Stimulated activated naive CD4-positive, alpha-beta T cell (primary cell): ENCODE measurements around the gene CHST9.
"Not testable (repeated sequence)": the region's sequence is repeated elsewhere in the genome, so short reads cannot be mapped to it uniquely, and the experiment has no call there.

Experiments
- DNase-seq, 6 experiments: peaks; one replicate each; lab custom pipeline; 2025; lab: John Stamatoyannopoulos, UW

CHST9 gene

GRCh38 chr18:27093290-27093689 lies 91.8 kb downstream of the CHST9 start:
- DNase-seq = not testable (repeated sequence)

- no peak for DNase-seq
Observed at GRCh38 chr18:27081701-27082100, 103.4 kb downstream of the CHST9 start.

- DNase-seq = no peak
Observed at GRCh38 chr18:27075828-27076227, 109.3 kb downstream of the CHST9 start.

DNA sequence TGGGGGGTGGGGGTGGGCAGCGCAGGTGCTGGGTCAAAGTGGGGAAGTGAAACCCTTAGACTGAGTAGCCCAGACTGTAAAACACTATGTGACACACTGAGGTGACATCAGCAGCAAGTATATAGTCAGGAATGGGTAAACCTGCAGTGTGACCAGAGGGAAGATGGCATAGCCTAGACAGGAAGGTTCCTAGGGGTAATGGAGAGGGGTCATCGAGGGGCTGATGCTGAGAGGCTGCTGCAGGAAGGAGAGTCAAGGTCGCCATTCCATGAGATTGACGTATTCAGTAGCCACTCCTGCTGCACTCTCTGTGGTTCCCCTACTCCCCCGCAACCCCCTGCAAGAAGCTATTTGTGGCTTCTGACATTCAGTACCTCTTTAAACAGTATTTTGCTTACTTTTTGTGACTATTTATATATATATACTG lies 111.7 kb downstream of the CHST9 start:
- DNase-seq = no peak

GRCh38 chr18:27064673-27065072 lies 120.4 kb downstream of the CHST9 start:
- no peak for DNase-seq

GRCh38 chr18:27062802-27063201 lies 122.3 kb downstream of the CHST9 start:
- no peak for DNase-seq

- DNase-seq = no peak
Observed at GRCh38 chr18:27061488-27062095, 123.5 kb downstream of the CHST9 start.

- no peak for DNase-seq
Observed at GRCh38 chr18:27057519-27058234, 127.4 kb downstream of the CHST9 start.

DNA sequence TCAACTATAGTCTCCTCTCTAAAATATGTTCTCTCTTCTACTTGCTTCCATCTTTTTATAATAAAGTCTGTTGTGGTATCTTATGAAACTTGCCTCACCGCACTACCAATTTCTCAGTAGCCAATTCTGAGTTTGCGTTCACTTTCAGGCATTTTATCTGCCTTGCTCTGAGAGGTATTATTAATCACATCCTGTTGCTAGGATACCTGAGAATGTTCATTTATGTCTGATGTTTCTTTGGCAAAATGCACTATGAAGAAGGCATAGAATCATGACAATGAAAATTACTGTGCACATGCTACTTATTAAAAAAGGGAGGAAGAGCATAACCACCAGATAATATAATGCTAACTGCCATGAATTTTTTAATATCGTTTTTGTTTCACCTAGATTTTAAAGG lies 130.2 kb downstream of the CHST9 start:
- DNase-seq = no peak

- DNase-seq = no peak
Observed at GRCh38 chr18:27049969-27050368, 135.1 kb downstream of the CHST9 start.

DNA sequence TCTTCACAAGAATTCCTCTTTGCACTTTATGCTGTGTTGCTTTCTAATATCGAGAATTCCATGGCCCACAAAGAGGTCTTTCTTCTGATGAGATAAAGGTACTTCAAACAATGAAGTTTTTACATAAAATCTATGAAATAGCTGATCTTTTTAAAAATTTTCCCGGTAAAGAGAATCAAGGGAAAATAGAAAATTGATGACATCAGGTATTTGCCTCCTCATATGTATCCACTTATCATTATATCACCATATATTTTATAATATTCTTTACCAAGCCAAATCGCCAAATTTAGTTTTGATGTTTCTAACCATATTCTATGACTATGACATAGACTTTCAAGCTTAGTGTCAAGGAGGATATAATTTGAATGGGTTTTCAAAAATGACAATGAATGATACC lies 139.8 kb downstream of the CHST9 start:
- no peak for DNase-seq

- DNase-seq = no peak
Observed at GRCh38 chr18:27042177-27042576, 142.9 kb downstream of the CHST9 start.

GRCh38 chr18:27040796-27041195 lies 144.3 kb downstream of the CHST9 start:
- DNase-seq = no peak

GRCh38 chr18:27033722-27034121 lies 151.4 kb downstream of the CHST9 start:
- no peak for DNase-seq

GRCh38 chr18:27030421-27030820 lies 154.7 kb downstream of the CHST9 start:
- DNase-seq = no peak

DNA sequence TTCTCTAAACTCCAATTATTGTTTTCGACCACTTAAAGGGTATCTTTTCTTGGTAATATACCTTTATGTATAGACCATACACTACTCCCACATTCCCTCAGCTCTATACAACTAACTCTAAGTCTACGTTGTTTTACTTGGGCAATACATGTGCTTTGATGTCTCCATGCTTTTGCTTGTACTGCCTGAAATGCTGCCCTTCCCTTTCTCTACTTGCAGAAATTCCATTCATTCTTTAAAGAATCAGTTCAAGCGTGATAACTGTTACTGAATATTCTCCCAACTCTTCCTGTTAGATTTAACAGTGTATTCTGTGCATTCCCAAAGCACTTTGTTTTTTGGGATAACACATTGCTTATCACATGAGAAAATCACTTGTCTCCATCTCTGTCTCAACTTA lies 162.6 kb downstream of the CHST9 start:
- no peak for DNase-seq

- no peak for DNase-seq
Observed at GRCh38 chr18:27017901-27018500, 167.1 kb downstream of the CHST9 start.

DNA sequence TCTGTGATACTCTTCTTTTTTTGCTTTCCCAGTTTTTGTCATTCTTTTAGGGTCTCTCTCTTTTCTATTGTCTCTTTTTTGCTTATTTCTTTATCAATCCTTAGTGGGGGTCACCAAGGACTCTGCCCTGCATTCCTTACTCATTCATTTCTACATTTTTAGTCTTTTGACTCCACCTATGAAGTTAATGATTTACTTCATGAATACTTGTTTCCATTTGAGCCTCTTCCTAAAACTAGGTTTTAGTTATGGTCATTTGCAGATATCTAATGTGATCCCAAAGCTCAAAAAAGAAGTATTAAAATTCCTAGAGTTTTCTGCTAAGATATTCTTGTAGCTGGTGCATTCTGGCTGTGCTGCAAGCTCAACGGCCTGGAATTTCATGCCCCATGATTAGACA lies 170.3 kb downstream of the CHST9 start:
- DNase-seq = no peak

DNA sequence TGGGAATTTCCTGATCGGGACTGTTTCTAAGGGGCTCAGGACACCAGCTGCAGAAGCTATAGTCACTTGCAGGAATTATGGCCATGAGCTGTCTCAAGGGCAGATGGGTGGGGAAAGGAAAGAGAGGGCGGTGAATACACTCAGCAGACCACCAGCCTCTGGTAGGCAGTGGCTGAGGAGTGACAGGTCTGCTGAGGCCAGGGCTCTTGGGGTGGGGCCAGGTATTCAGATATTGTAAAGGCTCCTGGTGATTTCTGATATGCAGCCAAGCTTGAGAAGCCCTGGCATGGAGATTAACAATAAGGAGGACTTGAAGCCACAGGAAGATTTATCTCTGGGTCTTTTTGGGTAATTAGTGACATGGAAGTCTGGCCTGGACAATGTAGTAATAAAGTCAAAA lies 174.3 kb downstream of the CHST9 start:
- DNase-seq = no peak

DNA sequence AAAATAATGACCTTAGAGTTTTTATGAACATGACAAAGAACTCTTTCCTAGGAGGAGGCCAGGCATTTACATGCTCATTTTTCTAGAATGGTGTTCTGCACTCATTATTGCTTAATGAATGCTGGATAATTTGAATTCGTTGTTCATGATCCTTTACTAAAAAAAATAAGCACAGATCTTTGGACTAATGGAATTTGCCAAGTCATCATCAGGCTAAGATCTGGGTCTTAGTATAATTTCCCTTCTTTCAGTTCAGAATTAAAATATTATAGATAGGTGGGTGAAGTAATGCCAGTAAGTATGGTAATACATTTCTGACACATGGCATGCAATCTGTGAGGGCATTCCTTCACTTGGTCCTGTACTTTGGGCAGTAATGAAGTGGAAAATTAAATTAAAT lies 175.8 kb downstream of the CHST9 start:
- DNase-seq = no peak

DNA sequence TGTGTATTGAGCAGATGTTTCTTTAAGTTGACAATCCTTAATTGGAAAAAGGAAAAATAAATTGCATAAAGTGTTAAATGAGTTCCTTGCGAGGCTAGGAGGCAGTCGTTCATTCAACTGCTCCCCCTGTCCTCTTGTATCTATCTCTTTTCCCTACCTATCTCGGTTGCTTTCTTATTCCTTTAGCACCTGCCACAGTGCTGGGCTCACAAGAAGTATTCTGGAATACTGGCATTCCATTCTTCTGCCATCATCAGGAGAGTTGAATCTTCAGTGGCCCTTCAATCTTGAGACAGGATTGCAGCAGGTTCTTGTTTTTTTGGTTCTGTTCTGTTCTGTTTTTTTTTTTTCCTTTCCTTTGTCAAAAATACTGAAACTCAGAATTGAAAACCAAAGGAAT lies 176.5 kb downstream of the CHST9 start:
- no peak for DNase-seq

DNA sequence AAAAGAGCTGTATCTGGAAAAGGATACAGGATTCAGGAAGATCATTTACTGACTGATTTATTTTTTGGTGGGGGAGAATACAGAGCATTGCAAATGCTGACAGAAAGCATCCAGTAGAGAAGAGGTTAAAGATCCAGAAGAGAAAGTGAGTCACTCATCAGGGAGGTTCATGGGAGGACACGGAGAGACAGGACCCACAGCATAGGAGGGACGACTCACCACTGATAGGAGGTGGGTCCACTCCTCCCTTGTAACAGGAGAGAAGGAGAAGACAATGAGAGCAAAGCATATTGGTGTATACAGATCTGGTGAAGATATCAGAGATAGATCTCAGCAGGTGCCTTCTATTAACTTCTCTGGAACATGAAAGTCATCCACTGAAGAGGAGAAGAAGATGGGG lies 177.2 kb downstream of the CHST9 start:
- no peak for DNase-seq

DNA sequence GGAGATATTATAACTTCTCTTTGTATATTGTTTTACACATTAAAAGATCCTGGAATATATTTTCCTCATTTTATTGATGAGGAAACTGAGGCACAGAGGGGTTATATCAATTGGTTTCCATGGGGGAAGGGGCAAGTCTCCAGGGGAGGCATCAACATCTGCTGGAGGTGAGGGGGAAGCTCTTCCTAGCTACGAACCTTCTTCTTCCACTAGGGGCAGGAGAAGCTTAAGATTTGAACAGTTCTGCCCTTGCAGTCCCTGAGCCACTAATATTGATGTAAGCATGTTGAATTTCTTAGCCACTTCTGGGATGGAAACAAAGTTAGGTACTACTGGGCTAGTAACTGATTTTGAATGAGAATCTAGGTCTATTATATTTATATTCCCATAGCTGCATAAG lies 179.5 kb downstream of the CHST9 start:
- DNase-seq = no peak
